ENCODE results near the gene YLPM1.

- TF ChIP-seq CTCF (IDR thresholded peaks at IDR 0.05): no peak
- TF ChIP-seq ZFX (IDR thresholded peaks at IDR 0.05; ENCODE audit: borderline replicate concordance): no peak
Measured at GRCh38 chr14:74852922-74853530, 89.9 kb downstream of the YLPM1 start.

Data from 22Rv1 (cell line).